NT2/D1 (cell line): ENCODE results near the gene BMPR1B.

ENCODE experiments used
- SUZ12 ChIP-seq: IDR thresholded peaks from 2 replicates; pipeline ENCODE4 v1.6.1; 2011; ENCODE audit not compliant: insufficient read length, insufficient read depth; ENCODE audit errors: extremely low read depth
- YY1 ChIP-seq: IDR thresholded peaks from 2 replicates; pipeline ENCODE4 v1.6.1; 2011; ENCODE audit not compliant: insufficient read length, insufficient read depth

DNA sequence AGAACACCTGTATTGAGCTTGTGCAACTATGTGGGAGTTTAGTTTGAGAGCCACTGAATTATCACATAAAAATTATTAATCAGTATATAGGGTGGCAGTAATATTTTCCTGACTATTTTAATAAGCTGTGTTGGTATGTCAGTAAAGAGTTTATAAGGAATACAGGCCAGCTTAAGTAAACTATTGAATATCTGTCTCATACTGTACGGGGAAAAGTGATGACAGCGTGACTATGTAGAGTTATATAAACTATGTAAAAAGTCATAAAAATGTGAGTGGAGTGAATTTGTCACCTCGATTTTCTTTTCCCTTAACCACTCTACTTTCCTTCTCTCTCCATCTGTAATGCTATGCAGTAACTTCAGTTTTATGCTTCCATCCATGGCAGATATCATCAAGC lies 250.2 kb downstream of the BMPR1B start:
- TF ChIP-seq YY1 (no peak), SUZ12 (no peak)
